ENCODE measurements around the gene ELP4.

ELP4 gene

GRCh38 chr11:31826536-31827438 is 317.2 kb downstream of the ELP4 start:
- ChIA-PET POLR2A (no interaction called here), CTCF (no interaction called here)
- no peak for TF ChIP-seq INSM2 (tag by site-specific recombination; IDR thresholded peaks at IDR 0.05)
- TF ChIP-seq ZBTB48 (tag by site-specific recombination; IDR thresholded peaks at IDR 0.05), result no peak
- no peak for TF ChIP-seq ZBTB21 (tag by site-specific recombination; IDR thresholded peaks at IDR 0.05)
- no peak for TF ChIP-seq ZNF623 (tag by site-specific recombination; IDR thresholded peaks at IDR 0.05)
- H3K4me3 ChIP-seq (ENCODE audit: low read depth, low read length), result no peak overlapping the region
- H3K36me3 ChIP-seq (ENCODE audit: control insufficient read depth in 2 of 2, insufficient read depth in 1 of 2, low read length in 2 of 2), result no peaks in the 10 kb centered on the region
- H3K4me1 ChIP-seq (ENCODE audit: control insufficient read depth, insufficient read depth, low read length), result no peaks in the 10 kb centered on the region
- no peaks in the 10 kb centered on the region for H3K9me3 ChIP-seq (ENCODE audit: control insufficient read depth, insufficient read depth, low read depth, low read length)
- H3K27ac ChIP-seq (ENCODE audit: extremely low read depth, low read depth, low read length), result no peak overlapping the region

DNA sequence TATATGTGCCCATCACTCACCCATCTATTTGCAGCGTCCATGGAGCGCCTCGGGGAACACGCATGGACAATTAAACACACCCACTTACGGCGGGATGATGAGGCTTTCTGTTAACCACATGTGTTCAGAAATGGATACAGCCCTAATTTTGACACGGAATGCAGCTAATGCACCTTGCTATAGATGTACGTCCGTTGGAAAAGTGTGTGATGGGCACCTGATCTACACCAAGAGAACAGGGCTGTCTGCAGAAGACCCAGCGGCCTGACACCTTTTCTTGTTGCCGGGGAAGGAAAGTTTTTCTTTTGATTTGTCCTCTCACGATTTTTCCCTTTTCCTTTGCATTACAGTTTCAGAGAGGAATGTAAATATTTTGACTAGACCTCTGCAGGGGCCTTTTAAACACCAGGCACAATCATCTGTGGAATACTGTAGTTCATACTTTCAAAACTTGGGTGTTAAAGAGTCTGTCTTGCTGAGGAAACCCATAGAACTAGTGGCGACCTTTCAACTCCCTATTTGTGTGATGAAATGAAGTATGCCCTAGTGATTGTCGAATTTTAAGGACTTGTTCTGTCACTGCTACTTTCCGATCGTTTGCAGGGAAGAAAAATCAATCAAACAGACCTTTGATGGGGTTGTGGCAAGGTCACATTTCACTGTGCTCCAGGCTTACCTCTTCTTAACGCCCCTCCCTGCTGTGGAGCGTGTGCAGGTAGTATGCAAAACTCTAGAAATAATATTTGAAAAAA is 318.1 kb downstream of the ELP4 start:
- Histone ChIP-seq H3K4me1 (ENCODE audit: control insufficient read depth, insufficient read depth, low read length) (no peaks in the 10 kb centered on the region), H3K9me3 (ENCODE audit: control insufficient read depth, insufficient read depth, low read depth, low read length) (no peaks in the 10 kb centered on the region), H3K27ac (ENCODE audit: extremely low read depth, low read depth, low read length) (no peak overlapping the region), H3K4me3 (ENCODE audit: low read depth, low read length) (no peak overlapping the region), H3K36me3 (ENCODE audit: control insufficient read depth in 2 of 2, insufficient read depth in 1 of 2, low read length in 2 of 2) (no peaks in the 10 kb centered on the region)
- TF ChIP-seq KLF7 (tag by site-specific recombination; IDR thresholded peaks at IDR 0.05; ENCODE audit: borderline replicate concordance), result no peak
- TF ChIP-seq ZNF169 (tag by site-specific recombination; IDR thresholded peaks at IDR 0.05), result no peak
- no peak for TF ChIP-seq ZNF707 (tag by site-specific recombination; IDR thresholded peaks at IDR 0.05)
- no peak for TF ChIP-seq ZNF654 (tag by site-specific recombination; IDR thresholded peaks at IDR 0.05; ENCODE audit: low read depth)
- no peak for TF ChIP-seq ZNF660 (tag by site-specific recombination; IDR thresholded peaks at IDR 0.05)
- no peak for TF ChIP-seq SP2 (tag by site-specific recombination; IDR thresholded peaks at IDR 0.05)
- ChIA-PET POLR2A (no interaction called here), CTCF (no interaction called here)

DNA sequence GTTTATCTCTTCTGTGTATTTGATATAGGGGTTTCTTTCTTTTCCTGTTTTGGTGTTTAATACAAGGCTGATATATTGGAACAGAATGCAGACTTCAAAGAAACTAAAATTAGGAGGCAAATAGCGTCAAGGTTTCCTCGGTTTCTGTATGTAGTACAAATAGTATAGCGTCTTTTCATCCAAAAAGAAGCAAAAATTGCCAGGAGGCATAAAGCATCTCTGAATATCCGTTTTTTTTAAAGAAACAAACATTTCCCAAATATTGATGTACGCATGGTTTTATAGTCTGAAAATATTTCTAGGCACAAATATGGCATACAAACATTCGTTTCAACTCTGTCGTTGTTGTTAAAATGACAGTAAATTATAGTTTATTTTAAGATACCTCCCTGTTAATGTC is 318.6 kb downstream of the ELP4 start:
- no peak for TF ChIP-seq ZNF555 (tag by site-specific recombination; conservative IDR thresholded peaks at IDR 0.05)
- no peak for TF ChIP-seq FEZF1 (tag by site-specific recombination; IDR thresholded peaks at IDR 0.05)
- no peak for TF ChIP-seq ZNF423 (tag by site-specific recombination; IDR thresholded peaks at IDR 0.05)
- no peak for TF ChIP-seq ZNF146 (tag by site-specific recombination; IDR thresholded peaks at IDR 0.05)
- no peak for TF ChIP-seq ZNF426 (tag by site-specific recombination; IDR thresholded peaks at IDR 0.05)
- no peak for TF ChIP-seq SCRT2 (tag by site-specific recombination; IDR thresholded peaks at IDR 0.05)
- no peak for TF ChIP-seq PATZ1 (tag by site-specific recombination; IDR thresholded peaks at IDR 0.05)
- no peak for TF ChIP-seq ZNF521 (tag by site-specific recombination; IDR thresholded peaks at IDR 0.05)
- no peak for TF ChIP-seq ZNF341 (tag by site-specific recombination; IDR thresholded peaks at IDR 0.05; ENCODE audit: low read depth)
- TF ChIP-seq KLF1 (tag by site-specific recombination; IDR thresholded peaks at IDR 0.05), result no peak
- TF ChIP-seq, protein P1, sequence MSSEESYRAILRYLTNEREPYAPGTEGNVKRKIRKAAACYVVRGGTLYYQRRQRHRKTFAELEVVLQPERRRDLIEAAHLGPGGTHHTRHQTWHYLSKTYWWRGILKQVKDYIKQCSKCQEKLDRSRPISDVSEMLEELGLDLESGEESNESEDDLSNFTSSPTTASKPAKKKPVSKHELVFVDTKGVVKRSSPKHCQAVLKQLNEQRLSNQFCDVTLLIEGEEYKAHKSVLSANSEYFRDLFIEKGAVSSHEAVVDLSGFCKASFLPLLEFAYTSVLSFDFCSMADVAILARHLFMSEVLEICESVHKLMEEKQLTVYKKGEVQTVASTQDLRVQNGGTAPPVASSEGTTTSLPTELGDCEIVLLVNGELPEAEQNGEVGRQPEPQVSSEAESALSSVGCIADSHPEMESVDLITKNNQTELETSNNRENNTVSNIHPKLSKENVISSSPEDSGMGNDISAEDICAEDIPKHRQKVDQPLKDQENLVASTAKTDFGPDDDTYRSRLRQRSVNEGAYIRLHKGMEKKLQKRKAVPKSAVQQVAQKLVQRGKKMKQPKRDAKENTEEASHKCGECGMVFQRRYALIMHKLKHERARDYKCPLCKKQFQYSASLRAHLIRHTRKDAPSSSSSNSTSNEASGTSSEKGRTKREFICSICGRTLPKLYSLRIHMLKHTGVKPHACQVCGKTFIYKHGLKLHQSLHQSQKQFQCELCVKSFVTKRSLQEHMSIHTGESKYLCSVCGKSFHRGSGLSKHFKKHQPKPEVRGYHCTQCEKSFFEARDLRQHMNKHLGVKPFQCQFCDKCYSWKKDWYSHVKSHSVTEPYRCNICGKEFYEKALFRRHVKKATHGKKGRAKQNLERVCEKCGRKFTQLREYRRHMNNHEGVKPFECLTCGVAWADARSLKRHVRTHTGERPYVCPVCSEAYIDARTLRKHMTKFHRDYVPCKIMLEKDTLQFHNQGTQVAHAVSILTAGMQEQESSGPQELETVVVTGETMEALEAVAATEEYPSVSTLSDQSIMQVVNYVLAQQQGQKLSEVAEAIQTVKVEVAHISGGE (tag by site-specific recombination; conservative IDR thresholded peaks at IDR 0.05; ENCODE audit: low read depth), result no peak
- no peak for TF ChIP-seq ZNF433 (tag by site-specific recombination; IDR thresholded peaks at IDR 0.05; ENCODE audit: low read depth)

More for the DNA sequence above, 318.6 kb downstream of the ELP4 start:
- Histone ChIP-seq H3K36me3 (ENCODE audit: control insufficient read depth in 2 of 2, insufficient read depth in 1 of 2, low read length in 2 of 2) (no peaks in the 10 kb centered on the region), H3K27ac (ENCODE audit: extremely low read depth, low read depth, low read length) (no peak overlapping the region), H3K4me3 (ENCODE audit: low read depth, low read length) (no peak overlapping the region), H3K4me1 (ENCODE audit: control insufficient read depth, insufficient read depth, low read length) (no peaks in the 10 kb centered on the region), H3K9me3 (ENCODE audit: control insufficient read depth, insufficient read depth, low read depth, low read length) (no peaks in the 10 kb centered on the region)
- CTCF ChIA-PET, result no interaction called here
- POLR2A ChIA-PET, result no interaction called here

Measured in HEK293 (cell line).